IMR-90 (cell line): ENCODE measurements around the gene ZNF488. TPM values are rescaled to one million over a fixed set of nuclear protein-coding genes. Genes with fewer than 3 reads are reported as not detected.
"Not testable (repeated sequence)": the region's sequence is repeated elsewhere in the genome, so short reads cannot be mapped to it uniquely, and the experiment has no call there.

ENCODE experiments used
- ATAC-seq: fragments of 200-7000 bp; cut with Tn5 transposase; 2 replicates; pipeline ENCODE4 v1.9.1; 2020; ENCODE audit warnings: low read depth, mild to moderate bottlenecking, moderate library complexity
- BruUV-seq: library from RNA; stranded (reverse); fragments of 400-500 nt; replicated peaks from 2 replicates; lab custom pipeline; 2021; lab: Mats Ljungman, UMichigan
- CTCF ChIA-PET: fragments of 300-600 bp; formaldehyde crosslinking; extraction: SDS; loops from one replicate; lab custom pipeline; 2021; ENCODE audit warnings: antibody characterized with exemption; lab: Yijun Ruan, JAX
- POLR2A ChIA-PET: fragments of 300-600 bp; sonication (Branson Sonifier 250); formaldehyde crosslinking; loops from one replicate; lab custom pipeline; 2022; ENCODE audit warnings: antibody characterized with exemption; ENCODE audit not compliant: unreplicated experiment; lab: Charles Lee
- DNase-seq: peaks from one replicate; pipeline ENCODE4 v3.0.0; 2013
- H2AFZ ChIP-seq: replicated peaks from 2 replicates; pipeline ENCODE3; 2013; ENCODE audit warnings: low read length, mild to moderate bottlenecking; ENCODE audit not compliant: poor library complexity
- H2AK5ac ChIP-seq: 2 replicates; pipeline ENCODE4 v1.6.1; 2013; ENCODE audit warnings: low read depth, low read length, inconsistent platforms
- H2AK9ac ChIP-seq: replicated peaks from 2 replicates; pipeline ENCODE3; 2013; ENCODE audit warnings: mild to moderate bottlenecking, low read depth, low read length, moderate library complexity; ENCODE audit not compliant: poor library complexity
- H2BK120ac ChIP-seq: 2 replicates; pipeline ENCODE4 v1.6.1; 2013; ENCODE audit warnings: low read depth, low read length, inconsistent platforms
- H2BK15ac ChIP-seq: 3 replicates; pipeline ENCODE4 v1.6.1; 2013; ENCODE audit warnings: low read depth, low read length, inconsistent platforms
- H2BK20ac ChIP-seq: 2 replicates; pipeline ENCODE4 v1.6.1; 2013; ENCODE audit warnings: low read depth, mild to moderate bottlenecking, inconsistent platforms, low read length, moderate library complexity
- H2BK5ac ChIP-seq: 2 replicates; pipeline ENCODE4 v1.6.1; 2013; ENCODE audit warnings: mild to moderate bottlenecking, low read depth, low read length, inconsistent platforms; ENCODE audit not compliant: poor library complexity, severe bottlenecking
- H3K14ac ChIP-seq: replicated peaks from 2 replicates; pipeline ENCODE4 v1.6.1; 2013; ENCODE audit warnings: low read depth, low read length, inconsistent platforms
- H3K18ac ChIP-seq: 2 replicates; pipeline ENCODE4 v1.6.1; 2013; ENCODE audit warnings: low read depth, low read length, control low read depth
- H3K23ac ChIP-seq: 2 replicates; pipeline ENCODE4 v1.6.1; 2013; ENCODE audit warnings: low read depth, low read length, inconsistent platforms
- H3K27ac ChIP-seq: 2 replicates; pipeline ENCODE4 v1.5.1; 2013; ENCODE audit warnings: mild to moderate bottlenecking, control low read depth, low read length; ENCODE audit not compliant: insufficient read depth
- H3K27me3 ChIP-seq: 2 replicates; pipeline ENCODE4 v1.6.1; 2013; ENCODE audit warnings: low read length; ENCODE audit not compliant: control insufficient read depth, insufficient read depth
- H3K36me3 ChIP-seq: 2 replicates; pipeline ENCODE4 v1.6.1; 2013; ENCODE audit warnings: low read length, mixed read lengths; ENCODE audit not compliant: control insufficient read depth, insufficient read depth
- H3K4ac ChIP-seq: 2 replicates; pipeline ENCODE4 v1.6.1; 2013; ENCODE audit warnings: low read depth, low read length, inconsistent platforms
- H3K4me1 ChIP-seq: 2 replicates; pipeline ENCODE4 v1.6.1; 2013; ENCODE audit warnings: low read length, mixed read lengths; ENCODE audit not compliant: control insufficient read depth, insufficient read depth
- H3K4me2 ChIP-seq: 2 replicates; pipeline ENCODE4 v1.6.1; 2013; ENCODE audit warnings: low read depth, mild to moderate bottlenecking, control low read depth, low read length, moderate library complexity
- H3K4me3 ChIP-seq: 2 replicates; pipeline ENCODE4 v1.5.1; 2013; ENCODE audit warnings: low read depth, mild to moderate bottlenecking, control low read depth, low read length, moderate library complexity; ENCODE audit not compliant: insufficient read depth
- H3K56ac ChIP-seq: 2 replicates; pipeline ENCODE4 v1.6.1; 2013; ENCODE audit warnings: low read length, inconsistent platforms; ENCODE audit not compliant: insufficient read depth; ENCODE audit errors: extremely low read depth
- H3K79me1 ChIP-seq, 2 experiments: 2 replicates each; pipeline ENCODE4 v1.6.1; 2013; ENCODE audit warnings: low read length in 2 of 2, inconsistent platforms in 1 of 2, low read depth in 1 of 2
- H3K9ac ChIP-seq: 2 replicates; pipeline ENCODE4 v1.6.1; 2013; ENCODE audit warnings: low read depth, low read length, control low read depth
- H3K9me1 ChIP-seq: 2 replicates; pipeline ENCODE4 v1.6.1; 2013; ENCODE audit warnings: low read length, inconsistent platforms; ENCODE audit not compliant: insufficient read depth
- H3K9me3 ChIP-seq: 2 replicates; pipeline ENCODE4 v1.6.1; 2013; ENCODE audit warnings: low read length; ENCODE audit not compliant: control insufficient read depth, insufficient read depth
- H4K20me1 ChIP-seq: 2 replicates; pipeline ENCODE4 v1.6.1; 2013; ENCODE audit warnings: low read length, inconsistent platforms; ENCODE audit not compliant: insufficient read depth
- H4K5ac ChIP-seq: 2 replicates; pipeline ENCODE4 v1.6.1; 2013; ENCODE audit warnings: mild to moderate bottlenecking, low read depth, low read length, control low read depth
- H4K8ac ChIP-seq, 2 experiments: 2 replicates each; pipeline ENCODE4 v1.6.1; 2013; ENCODE audit warnings: low read depth in 2 of 2, low read length in 2 of 2, control low read depth in 1 of 2, inconsistent platforms in 1 of 2
- H4K91ac ChIP-seq: 2 replicates; pipeline ENCODE4 v1.6.1; 2013; ENCODE audit warnings: low read depth, low read length, inconsistent platforms; ENCODE audit not compliant: insufficient read depth
- WGBS, 2 experiments: methylation state at CpG; one replicate each; pipeline versions ENCODE4 v1.1.5 to v1.1.7; 2013; ENCODE audit warnings: missing lambda C conversion rate in 2 of 2; ENCODE audit not compliant: insufficient read length in 1 of 2; ENCODE audit errors: extremely low coverage in 2 of 2; 5-methylcytosine and 5-hydroxymethylcytosine counted together
- dilution Hi-C: fragments of 300-500 bp; cut with HindIII; formaldehyde crosslinking; loops from one replicate; pipeline ENCODE4 v1.14.3; 2018; ENCODE audit warnings: low sequenced_read_pairs; ENCODE audit not compliant: unreplicated experiment
- in situ Hi-C: fragments of 300-500 bp; cut with MboI; formaldehyde crosslinking; loops from 3 replicates; pipeline ENCODE4 v1.14.3; 2019; ENCODE audit warnings: low sequenced_read_pairs, inconsistent platforms, mixed read lengths
- intact Hi-C: fragments of 100-400 bp; cut with micrococcal nuclease; formaldehyde crosslinking; loops from 2 replicates; pipeline ENCODE4 v1.10.0; 2022
- polyA plus RNA-seq, 3 experiments: library from polyadenylated mRNA; depleted of rRNA; stranded (reverse); fragments of >200 nt; gene quantifications; 2 replicates each; pipeline ENCODE4 v1.2.3, GENCODE V29; 2012; ENCODE audit warnings: low replicate concordance in 1 of 3
- total RNA-seq: library from RNA; depleted of rRNA; stranded (reverse); fragments of >200 nt; gene quantifications from 2 replicates; pipeline ENCODE4 v1.2.3, GENCODE V29; 2012

Gene ZNF488
- total and polyA plus RNA-seq, 2 of the 4 experiments (the other 2 are of a cell fraction), result under 0.01 to 0.14 TPM

GRCh38 chr10:47416305-47417218 lies 32.5 kb upstream of the ZNF488 start:
- DNase-seq, H2BK120ac ChIP-seq, H3K23ac ChIP-seq, H3K18ac ChIP-seq, H2AFZ ChIP-seq, H4K91ac ChIP-seq, H2AK9ac ChIP-seq, dilution Hi-C loops, ATAC-seq, H3K9me3 ChIP-seq, H3K56ac ChIP-seq, H4K8ac ChIP-seq, H2BK15ac ChIP-seq, BruUV-seq, H3K4me1 ChIP-seq, H3K14ac ChIP-seq, H3K4me2 ChIP-seq, CTCF ChIA-PET, intact Hi-C loops, H3K9ac ChIP-seq, H3K4ac ChIP-seq, H4K20me1 ChIP-seq, H2AK5ac ChIP-seq, H3K9me1 ChIP-seq, H3K27ac ChIP-seq, H3K36me3 ChIP-seq, POLR2A ChIA-PET, H3K79me1 ChIP-seq, H3K4me3 ChIP-seq, H2BK5ac ChIP-seq, H2BK20ac ChIP-seq, H4K5ac ChIP-seq: not testable (repeated sequence)
- WGBS, 2 experiments, result 93% methylated on average over 3 of the region's 6 CpGs; no CpG with 5 or more reads in 1 of the 2 experiments
- in situ Hi-C loops, result loop anchor here (25.0 kb wide), 1 partner anchor 879 kb away; no protein-coding TSS in a partner anchor
- H3K27me3 ChIP-seq, result peaks cover 52% of the 10 kb centered on the region
